ENCODE data around the gene PRR12.

- no peak for TF ChIP-seq CTCF (IDR thresholded peaks at IDR 0.05)
- TF ChIP-seq POLR2A (IDR thresholded peaks at IDR 0.05), result no peak
These were observed 45.4 kb downstream of the PRR12 start for GRCh38 chr19:49636233-49636932.
